B cell (primary cell): ENCODE results near the gene SNAPIN.

Source experiments
- CTCF ChIP-seq: fragments of 200-600 bp; IDR thresholded peaks from one replicate; pipeline ENCODE4 v1.8.0; 2022; ENCODE audit warnings: antibody characterized with exemption, mild to moderate bottlenecking
- EZH2 ChIP-seq: IDR thresholded peaks from 2 replicates; pipeline ENCODE4 v1.6.1; 2012; ENCODE audit warnings: borderline replicate concordance, low read depth, mild to moderate bottlenecking, moderate library complexity, low read length; ENCODE audit not compliant: insufficient read depth, poor library complexity, severe bottlenecking

- TF ChIP-seq EZH2 (no peak), CTCF (no peak)
These were observed 33.4 kb upstream of the SNAPIN start for GRCh38 chr1:153624965-153625611.
